DMS79 (cell line): ENCODE measurements around the gene RIMS4.

ENCODE experiments used
- DNase-seq: peaks from one replicate; lab custom pipeline; 2025; lab: John Stamatoyannopoulos, UW

RIMS4 gene

GRCh38 chr20:44742304-44743079 is 67.9 kb downstream of the RIMS4 start:
- no peak for DNase-seq

DNA sequence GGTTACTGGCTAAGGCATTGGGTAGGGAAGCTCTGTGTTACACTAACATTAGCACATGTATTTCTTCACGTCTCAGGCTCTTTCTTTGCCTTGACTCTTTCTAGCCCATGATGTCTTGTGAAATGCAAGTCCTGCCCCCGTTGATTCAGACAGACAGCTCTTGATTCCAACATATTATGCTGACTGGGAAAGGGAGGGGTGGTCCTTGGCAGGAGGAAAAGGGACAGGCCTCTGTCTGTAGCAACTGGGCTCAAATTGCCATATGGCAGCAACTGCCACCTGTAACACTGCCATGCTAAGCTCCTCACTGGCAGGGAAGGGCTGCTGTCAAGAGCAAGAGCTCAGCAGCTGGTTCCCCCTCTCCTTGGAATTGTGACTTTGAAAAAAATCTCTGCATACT is 70.4 kb downstream of the RIMS4 start:
- no peak for DNase-seq

DNA sequence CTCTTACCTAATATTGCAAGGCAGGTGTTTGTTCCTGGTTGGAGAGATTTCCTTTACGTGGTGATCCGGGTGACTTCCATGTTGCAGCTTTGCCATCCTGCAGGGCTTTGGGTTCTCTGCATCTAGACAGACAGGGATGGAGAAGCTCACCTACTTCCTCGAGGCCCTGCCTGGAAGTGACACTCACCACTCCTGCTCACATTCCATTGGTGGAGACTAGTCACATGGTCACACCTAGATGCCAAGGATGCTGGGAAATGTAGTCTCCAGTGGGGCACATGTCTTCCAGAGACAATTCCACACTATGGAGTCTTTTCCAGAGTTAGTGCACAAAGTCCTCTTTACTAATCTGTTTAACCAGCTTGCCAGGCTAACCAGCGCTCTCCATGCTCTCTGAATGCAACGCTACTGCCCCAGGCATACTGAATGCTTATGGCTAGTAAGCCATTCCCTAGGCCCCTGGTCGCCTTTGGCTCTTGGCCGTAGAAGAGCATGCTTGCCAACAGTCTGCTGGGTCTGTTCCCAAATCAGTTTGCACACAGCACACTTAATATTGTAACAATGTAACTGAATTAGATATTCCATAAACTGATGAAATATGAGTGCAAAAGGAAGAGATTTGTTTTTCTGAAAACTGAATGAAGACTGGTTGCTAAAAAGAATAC is 71.4 kb downstream of the RIMS4 start:
- no peak for DNase-seq

GRCh38 chr20:44737116-44737515 is 73.2 kb downstream of the RIMS4 start:
- no peak for DNase-seq

- DNase-seq = no peak
These were observed 74.0 kb downstream of the RIMS4 start for GRCh38 chr20:44736170-44737021.

GRCh38 chr20:44735816-44736169 is 74.6 kb downstream of the RIMS4 start:
- no peak for DNase-seq

GRCh38 chr20:44734938-44735337 is 75.4 kb downstream of the RIMS4 start:
- no peak for DNase-seq

DNA sequence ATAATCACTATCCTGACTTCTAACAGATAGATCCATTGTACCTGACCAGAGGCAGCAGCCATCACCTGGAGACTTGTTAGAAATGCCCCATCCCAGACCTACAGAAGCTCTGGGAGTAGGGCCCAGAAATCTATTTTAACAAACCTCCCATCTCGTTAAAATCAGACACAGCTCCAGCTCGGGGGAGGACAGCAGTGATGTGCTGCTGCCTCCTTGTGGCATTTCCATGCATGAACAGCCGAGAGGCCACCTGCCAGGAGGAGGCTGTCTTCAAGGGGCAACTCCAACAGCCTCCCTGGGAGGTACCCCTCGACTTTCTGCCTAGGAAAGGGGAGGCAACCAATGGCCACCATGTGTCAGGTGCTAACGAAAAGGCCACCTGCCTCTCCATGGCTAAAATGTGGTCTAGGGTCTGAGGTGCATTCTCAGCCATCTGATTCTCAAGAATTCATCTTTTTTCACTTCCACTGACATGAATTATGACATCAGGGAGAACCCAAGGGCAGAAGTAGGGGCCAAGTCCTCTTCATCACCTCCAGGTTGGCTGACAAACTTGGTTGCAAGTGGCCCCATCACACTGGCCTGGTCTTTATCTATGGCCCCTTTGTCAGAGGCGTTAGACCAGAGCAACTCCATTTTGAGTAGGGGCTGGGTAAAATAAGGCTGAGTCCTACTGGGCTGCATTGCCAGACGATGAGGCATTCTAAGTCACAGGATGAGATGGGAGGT is 76.8 kb downstream of the RIMS4 start:
- no peak for DNase-seq

GRCh38 chr20:44732327-44732726 is 78.0 kb downstream of the RIMS4 start:
- no peak for DNase-seq

DNA sequence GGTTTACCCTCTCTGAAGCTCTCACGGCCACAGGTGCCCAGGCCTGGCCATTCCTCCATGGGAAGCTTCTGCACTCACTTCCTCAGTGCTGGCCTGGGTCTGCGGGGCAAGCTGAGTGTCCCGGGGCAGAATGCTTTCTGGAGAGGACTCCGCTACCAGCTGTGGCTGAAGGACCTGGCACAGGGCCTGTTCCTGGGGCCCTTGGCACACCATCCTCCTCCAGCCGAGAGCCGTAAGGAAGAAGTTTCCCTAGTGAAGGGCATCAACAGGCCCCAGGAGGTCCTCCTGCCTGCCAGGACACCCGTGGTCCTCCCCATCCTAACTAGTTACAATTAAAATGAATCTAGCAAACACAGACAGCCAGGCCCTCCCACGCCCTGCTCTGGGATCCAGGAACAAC is 78.7 kb downstream of the RIMS4 start:
- no peak for DNase-seq

GRCh38 chr20:44730441-44730840 is 79.9 kb downstream of the RIMS4 start:
- no peak for DNase-seq

- DNase-seq = peak; percentile 58
These were observed 81.4 kb downstream of the RIMS4 start for GRCh38 chr20:44728801-44729443.

GRCh38 chr20:44727651-44728050 is 82.7 kb downstream of the RIMS4 start:
- no peak for DNase-seq

DNA sequence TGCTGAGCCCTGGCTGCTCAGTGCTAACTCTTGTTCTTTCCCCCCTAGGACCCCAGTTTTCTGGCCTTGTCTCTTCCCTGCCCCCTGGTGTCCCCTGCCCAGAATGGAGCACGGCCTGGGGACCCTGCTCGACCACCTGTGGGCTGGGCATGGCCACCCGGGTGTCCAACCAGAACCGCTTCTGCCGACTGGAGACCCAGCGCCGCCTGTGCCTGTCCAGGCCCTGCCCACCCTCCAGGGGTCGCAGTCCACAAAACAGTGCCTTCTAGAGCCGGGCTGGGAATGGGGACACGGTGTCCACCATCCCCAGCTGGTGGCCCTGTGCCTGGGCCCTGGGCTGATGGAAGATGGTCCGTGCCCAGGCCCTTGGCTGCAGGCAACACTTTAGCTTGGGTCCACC is 83.3 kb downstream of the RIMS4 start:
- no peak for DNase-seq

GRCh38 chr20:44725837-44726236 is 84.5 kb downstream of the RIMS4 start:
- DNase-seq = no peak

GRCh38 chr20:44724423-44725091 is 85.8 kb downstream of the RIMS4 start:
- no peak for DNase-seq

DNA sequence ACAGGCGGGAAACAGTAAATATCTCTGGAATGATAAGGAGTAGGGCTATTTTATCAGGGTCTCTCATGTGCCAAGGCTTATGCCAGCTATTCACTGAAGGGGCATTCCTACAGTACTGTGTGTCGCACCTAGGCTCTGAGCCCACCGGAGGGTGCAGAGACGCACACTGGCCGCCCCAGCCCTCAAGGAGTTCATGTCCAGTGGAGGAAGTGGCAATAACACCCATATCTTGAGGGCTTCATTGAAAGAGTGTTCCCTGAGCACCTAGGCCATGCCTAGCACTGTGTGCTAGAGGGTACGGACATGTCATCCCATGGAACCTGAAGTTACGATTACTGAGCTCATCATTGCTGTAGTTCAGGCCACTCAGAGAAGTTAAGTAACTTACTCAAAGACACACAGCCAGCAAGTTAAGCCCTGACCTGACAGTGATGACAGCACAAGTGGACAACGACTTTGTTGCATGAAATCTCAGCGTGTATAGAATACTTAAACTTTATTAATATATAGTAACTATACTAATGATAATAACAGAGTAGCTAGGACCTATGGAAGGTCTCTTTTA is 86.5 kb downstream of the RIMS4 start:
- no peak for DNase-seq

- DNase-seq = no peak
These were observed 87.0 kb downstream of the RIMS4 start for GRCh38 chr20:44723391-44723790.

GRCh38 chr20:44722990-44723389 is 87.4 kb downstream of the RIMS4 start:
- no peak for DNase-seq

GRCh38 chr20:44721785-44722054 is 88.6 kb downstream of the RIMS4 start:
- DNase-seq = no peak
